GM12874 (cell line): ENCODE results near the gene IQCF2.

Experiments used
- CTCF ChIP-seq: IDR thresholded peaks from 2 replicates; pipeline ENCODE4 v1.5.1; 2011; ENCODE audit warnings: low read depth, mild to moderate bottlenecking, control low read depth, low read length, moderate library complexity; ENCODE audit not compliant: insufficient read depth

The IQCF2 gene

DNA sequence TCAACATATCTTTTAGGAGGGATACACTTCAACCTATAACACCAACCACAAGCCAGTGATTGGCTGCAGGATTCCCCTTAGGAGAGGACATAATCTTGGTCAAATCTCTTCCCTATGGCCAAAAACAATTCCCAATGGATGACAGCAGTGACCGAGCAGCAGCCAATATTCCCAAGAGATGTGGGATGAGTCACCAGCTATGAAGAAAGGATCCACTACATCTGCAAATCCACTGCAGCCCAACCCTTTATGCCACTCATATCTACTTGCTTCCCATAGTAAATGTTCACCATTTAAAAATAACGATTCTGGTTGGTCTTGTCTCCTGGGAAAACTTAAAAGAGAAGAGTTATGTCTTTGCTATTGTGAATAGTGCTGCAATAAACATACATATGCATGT, 18.5 kb downstream of the IQCF2 start:
- no peak for TF ChIP-seq CTCF

DNA sequence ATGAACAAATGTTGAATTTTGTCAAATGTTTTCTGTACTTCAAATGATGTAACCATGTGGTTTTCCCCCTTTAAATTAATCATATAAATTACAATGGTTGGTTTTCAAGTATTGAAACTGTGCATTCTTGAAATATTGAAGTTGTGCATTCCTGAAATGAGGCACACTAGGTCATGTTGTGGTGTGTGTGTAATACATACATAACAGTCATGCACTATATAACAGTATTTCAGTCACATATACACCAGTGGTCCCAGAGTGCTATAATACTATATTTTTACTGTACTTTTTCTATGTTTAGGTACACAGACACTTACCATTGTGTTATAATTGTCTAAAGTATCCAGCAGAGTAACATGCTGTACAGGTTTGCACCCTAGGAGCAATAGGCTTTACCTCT, 25.0 kb downstream of the IQCF2 start:
- TF ChIP-seq CTCF: no peak

DNA sequence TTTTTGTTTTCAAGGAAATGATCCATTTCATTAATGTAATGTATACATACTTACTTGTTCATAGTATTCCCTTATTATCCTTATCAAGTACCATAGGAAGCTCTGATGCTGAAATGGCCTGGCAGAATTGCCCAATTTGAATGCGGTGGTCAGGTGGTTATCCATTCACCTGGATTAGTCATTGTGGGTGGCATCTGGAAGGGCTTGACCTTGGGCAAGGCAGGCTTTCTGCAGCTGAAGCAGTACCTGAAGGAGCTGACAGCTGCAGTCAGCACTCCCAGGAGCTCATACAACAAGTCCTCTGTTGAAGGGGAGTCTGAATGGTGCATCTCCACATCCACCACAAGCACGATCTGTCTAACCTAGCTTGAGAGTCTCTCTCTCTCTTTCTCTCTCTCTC, 26.2 kb downstream of the IQCF2 start:
- no peak for TF ChIP-seq CTCF

DNA sequence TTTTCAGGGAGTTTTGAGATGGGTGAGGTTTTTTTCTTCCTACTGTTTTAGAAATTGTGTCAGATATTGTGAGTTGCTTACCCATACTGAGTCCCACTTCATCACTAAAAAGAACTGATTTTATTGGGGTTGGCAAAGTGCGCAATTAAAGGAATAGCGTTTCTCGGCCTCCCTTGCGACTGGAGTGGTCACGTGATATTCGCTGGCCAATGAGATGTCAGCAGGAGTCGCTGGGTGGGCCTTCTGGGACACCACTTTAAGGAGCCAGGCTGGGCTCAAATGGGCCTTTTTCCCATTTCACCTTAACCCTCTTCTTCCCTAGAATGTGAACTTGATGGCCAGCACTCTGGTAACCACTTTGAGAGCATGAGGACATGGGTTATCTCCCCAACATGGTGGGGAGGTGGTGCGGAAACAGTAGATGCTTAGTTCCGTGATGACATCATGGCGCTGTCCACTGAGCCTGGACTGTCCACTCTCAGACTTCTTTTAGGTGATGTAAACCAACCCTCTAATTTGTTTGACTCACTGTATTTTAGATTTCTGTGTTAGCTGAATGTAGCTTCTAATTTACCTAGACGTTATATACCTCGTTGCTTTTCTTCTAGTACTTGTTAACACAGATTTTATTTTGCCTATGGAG, 27.2 kb downstream of the IQCF2 start:
- TF ChIP-seq CTCF: no peak

DNA sequence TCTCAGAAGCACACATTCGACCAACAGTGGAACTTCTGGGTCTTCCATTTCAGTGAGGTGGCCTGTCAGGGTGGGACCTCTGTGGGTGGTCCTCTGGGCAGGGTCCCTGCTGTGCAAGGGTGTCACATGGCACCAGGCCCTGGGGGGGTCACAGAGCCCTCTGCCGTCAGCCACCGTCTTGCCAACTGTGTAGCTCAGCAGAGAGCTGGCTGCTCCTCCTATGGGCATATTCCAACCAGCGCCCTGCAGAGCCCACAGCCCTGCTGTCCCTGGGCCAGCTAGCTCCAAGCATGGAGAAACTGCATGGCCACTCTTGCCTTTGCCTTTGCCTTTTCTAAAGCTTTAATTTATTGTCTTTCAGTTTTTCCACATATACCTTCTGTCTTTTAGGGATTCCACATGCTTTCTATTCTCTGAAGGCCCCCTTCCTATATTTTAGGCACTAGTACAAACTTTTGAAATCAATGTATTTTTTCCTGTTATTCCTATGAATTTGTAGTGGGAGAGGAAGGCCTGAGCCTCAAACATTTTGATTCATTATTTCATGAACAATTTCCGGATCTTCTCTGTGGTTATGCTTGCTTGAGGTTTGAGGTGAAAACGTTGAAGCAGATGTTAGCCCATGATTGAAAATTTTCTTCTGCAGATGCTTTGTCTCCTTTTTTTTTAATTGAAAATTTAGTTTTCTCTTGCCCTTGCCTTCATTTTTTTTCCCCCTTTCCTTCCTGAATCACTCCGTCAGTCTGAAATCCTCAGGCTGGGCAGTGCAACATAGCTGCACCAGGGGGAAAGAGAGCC, 30.0 kb downstream of the IQCF2 start:
- TF ChIP-seq CTCF: no peak

DNA sequence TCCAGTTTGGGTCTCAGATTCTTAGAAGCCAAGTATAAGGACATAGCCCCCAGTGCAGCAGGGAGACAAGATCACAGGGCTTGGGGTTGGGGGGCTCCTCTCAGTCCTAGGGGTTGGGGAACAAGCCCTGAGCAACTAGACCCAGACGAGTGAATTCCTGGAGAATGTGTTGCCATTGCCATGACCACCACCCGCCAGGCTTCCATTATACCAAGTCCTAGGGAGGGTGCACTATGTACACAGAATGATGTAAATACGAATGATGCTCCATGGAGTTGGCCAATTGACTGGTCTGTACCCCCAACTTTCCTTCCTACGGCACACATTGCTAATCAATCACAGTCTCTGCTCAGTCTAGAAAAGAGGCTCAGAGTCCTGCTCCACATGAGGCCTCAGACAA, 33.0 kb downstream of the IQCF2 start:
- TF ChIP-seq CTCF: no peak

GRCh38 chr3:51894939-51895338, 33.5 kb downstream of the IQCF2 start:
- TF ChIP-seq CTCF: no peak
